IMR-90 (cell line): ENCODE measurements around the gene EPHA5. TPM values are rescaled to one million over a fixed set of nuclear protein-coding genes. Genes with fewer than 3 reads are reported as not detected.

Source experiments
- ATAC-seq: fragments of 200-7000 bp; cut with Tn5 transposase; 2 replicates; pipeline ENCODE4 v1.9.1; 2020; ENCODE audit warnings: low read depth, mild to moderate bottlenecking, moderate library complexity
- BruUV-seq: library from RNA; stranded (reverse); fragments of 400-500 nt; replicated peaks from 2 replicates; lab custom pipeline; 2021; lab: Mats Ljungman, UMichigan
- CTCF ChIA-PET: fragments of 300-600 bp; formaldehyde crosslinking; extraction: SDS; loops from one replicate; lab custom pipeline; 2021; ENCODE audit warnings: antibody characterized with exemption; lab: Yijun Ruan, JAX
- POLR2A ChIA-PET: fragments of 300-600 bp; sonication (Branson Sonifier 250); formaldehyde crosslinking; loops from one replicate; lab custom pipeline; 2022; ENCODE audit warnings: antibody characterized with exemption; ENCODE audit not compliant: unreplicated experiment; lab: Charles Lee
- DNase-seq: peaks from one replicate; pipeline ENCODE4 v3.0.0; 2013
- H2AFZ ChIP-seq: replicated peaks from 2 replicates; pipeline ENCODE3; 2013; ENCODE audit warnings: low read length, mild to moderate bottlenecking; ENCODE audit not compliant: poor library complexity
- H2AK5ac ChIP-seq: 2 replicates; pipeline ENCODE4 v1.6.1; 2013; ENCODE audit warnings: low read depth, low read length, inconsistent platforms
- H2AK9ac ChIP-seq: replicated peaks from 2 replicates; pipeline ENCODE3; 2013; ENCODE audit warnings: mild to moderate bottlenecking, low read depth, low read length, moderate library complexity; ENCODE audit not compliant: poor library complexity
- H2BK120ac ChIP-seq: 2 replicates; pipeline ENCODE4 v1.6.1; 2013; ENCODE audit warnings: low read depth, low read length, inconsistent platforms
- H2BK15ac ChIP-seq: 3 replicates; pipeline ENCODE4 v1.6.1; 2013; ENCODE audit warnings: low read depth, low read length, inconsistent platforms
- H2BK20ac ChIP-seq: 2 replicates; pipeline ENCODE4 v1.6.1; 2013; ENCODE audit warnings: low read depth, mild to moderate bottlenecking, inconsistent platforms, low read length, moderate library complexity
- H2BK5ac ChIP-seq: 2 replicates; pipeline ENCODE4 v1.6.1; 2013; ENCODE audit warnings: mild to moderate bottlenecking, low read depth, low read length, inconsistent platforms; ENCODE audit not compliant: poor library complexity, severe bottlenecking
- H3K14ac ChIP-seq: replicated peaks from 2 replicates; pipeline ENCODE4 v1.6.1; 2013; ENCODE audit warnings: low read depth, low read length, inconsistent platforms
- H3K18ac ChIP-seq: 2 replicates; pipeline ENCODE4 v1.6.1; 2013; ENCODE audit warnings: low read depth, low read length, control low read depth
- H3K23ac ChIP-seq: 2 replicates; pipeline ENCODE4 v1.6.1; 2013; ENCODE audit warnings: low read depth, low read length, inconsistent platforms
- H3K27ac ChIP-seq: 2 replicates; pipeline ENCODE4 v1.5.1; 2013; ENCODE audit warnings: mild to moderate bottlenecking, control low read depth, low read length; ENCODE audit not compliant: insufficient read depth
- H3K27me3 ChIP-seq: 2 replicates; pipeline ENCODE4 v1.6.1; 2013; ENCODE audit warnings: low read length; ENCODE audit not compliant: control insufficient read depth, insufficient read depth
- H3K36me3 ChIP-seq: 2 replicates; pipeline ENCODE4 v1.6.1; 2013; ENCODE audit warnings: low read length, mixed read lengths; ENCODE audit not compliant: control insufficient read depth, insufficient read depth
- H3K4ac ChIP-seq: 2 replicates; pipeline ENCODE4 v1.6.1; 2013; ENCODE audit warnings: low read depth, low read length, inconsistent platforms
- H3K4me1 ChIP-seq: 2 replicates; pipeline ENCODE4 v1.6.1; 2013; ENCODE audit warnings: low read length, mixed read lengths; ENCODE audit not compliant: control insufficient read depth, insufficient read depth
- H3K4me2 ChIP-seq: 2 replicates; pipeline ENCODE4 v1.6.1; 2013; ENCODE audit warnings: low read depth, mild to moderate bottlenecking, control low read depth, low read length, moderate library complexity
- H3K4me3 ChIP-seq: 2 replicates; pipeline ENCODE4 v1.5.1; 2013; ENCODE audit warnings: low read depth, mild to moderate bottlenecking, control low read depth, low read length, moderate library complexity; ENCODE audit not compliant: insufficient read depth
- H3K56ac ChIP-seq: 2 replicates; pipeline ENCODE4 v1.6.1; 2013; ENCODE audit warnings: low read length, inconsistent platforms; ENCODE audit not compliant: insufficient read depth; ENCODE audit errors: extremely low read depth
- H3K79me1 ChIP-seq, 2 experiments: 2 replicates each; pipeline ENCODE4 v1.6.1; 2013; ENCODE audit warnings: low read length in 2 of 2, inconsistent platforms in 1 of 2, low read depth in 1 of 2
- H3K9ac ChIP-seq: 2 replicates; pipeline ENCODE4 v1.6.1; 2013; ENCODE audit warnings: low read depth, low read length, control low read depth
- H3K9me1 ChIP-seq: 2 replicates; pipeline ENCODE4 v1.6.1; 2013; ENCODE audit warnings: low read length, inconsistent platforms; ENCODE audit not compliant: insufficient read depth
- H3K9me3 ChIP-seq: 2 replicates; pipeline ENCODE4 v1.6.1; 2013; ENCODE audit warnings: low read length; ENCODE audit not compliant: control insufficient read depth, insufficient read depth
- H4K20me1 ChIP-seq: 2 replicates; pipeline ENCODE4 v1.6.1; 2013; ENCODE audit warnings: low read length, inconsistent platforms; ENCODE audit not compliant: insufficient read depth
- H4K5ac ChIP-seq: 2 replicates; pipeline ENCODE4 v1.6.1; 2013; ENCODE audit warnings: mild to moderate bottlenecking, low read depth, low read length, control low read depth
- H4K8ac ChIP-seq, 2 experiments: 2 replicates each; pipeline ENCODE4 v1.6.1; 2013; ENCODE audit warnings: low read depth in 2 of 2, low read length in 2 of 2, control low read depth in 1 of 2, inconsistent platforms in 1 of 2
- H4K91ac ChIP-seq: 2 replicates; pipeline ENCODE4 v1.6.1; 2013; ENCODE audit warnings: low read depth, low read length, inconsistent platforms; ENCODE audit not compliant: insufficient read depth
- BHLHE40 ChIP-seq: fragments of 150-350 bp; IDR thresholded peaks from 2 replicates; pipeline ENCODE4 v1.6.1; 2016; ENCODE audit warnings: mild to moderate bottlenecking, low read depth, low read length
- CEBPB ChIP-seq: IDR thresholded peaks from 2 replicates; pipeline ENCODE4 v1.6.1; 2012; ENCODE audit warnings: low read depth, low read length, improper control_type of control experiment
- CHD1 ChIP-seq: IDR thresholded peaks from 2 replicates; pipeline ENCODE4 v1.6.1; 2012; ENCODE audit warnings: low read depth, low read length, improper control_type of control experiment
- FOS ChIP-seq: fragments of 150-350 bp; IDR thresholded peaks from 2 replicates; pipeline ENCODE4 v1.6.1; 2016; ENCODE audit warnings: low read depth, low read length
- MAFK ChIP-seq: IDR thresholded peaks from 2 replicates; pipeline ENCODE4 v1.6.1; 2012; ENCODE audit warnings: low read depth, low read length, improper control_type of control experiment
- MAZ ChIP-seq: IDR thresholded peaks from 2 replicates; pipeline ENCODE4 v1.6.1; 2012; ENCODE audit warnings: low read depth, mild to moderate bottlenecking, low read length, improper control_type of control experiment, moderate library complexity, borderline replicate concordance
- MXI1 ChIP-seq: IDR thresholded peaks from 2 replicates; pipeline ENCODE4 v1.6.1; 2012; ENCODE audit warnings: low read depth, mild to moderate bottlenecking, low read length, moderate library complexity, borderline replicate concordance
- NFE2L2 ChIP-seq: fragments of 150-350 bp; IDR thresholded peaks from 2 replicates; pipeline ENCODE4 v1.6.1; 2016; ENCODE audit warnings: low read depth, mild to moderate bottlenecking, low read length
- POLR2A ChIP-seq: IDR thresholded peaks from 2 replicates; pipeline ENCODE4 v1.6.1; 2012; ENCODE audit warnings: mild to moderate bottlenecking, low read depth, low read length
- RAD21 ChIP-seq: IDR thresholded peaks from 2 replicates; pipeline ENCODE4 v1.6.1; 2012; ENCODE audit warnings: low read length, improper control_type of control experiment
- RCOR1 ChIP-seq: IDR thresholded peaks from 2 replicates; pipeline ENCODE4 v1.6.1; 2012; ENCODE audit warnings: mild to moderate bottlenecking, low read length, improper control_type of control experiment; ENCODE audit not compliant: insufficient replicate concordance
- RFX5 ChIP-seq: IDR thresholded peaks from 2 replicates; pipeline ENCODE4 v1.8.0; 2012; ENCODE audit warnings: low read depth, mild to moderate bottlenecking, low read length, moderate library complexity
- SMC3 ChIP-seq: fragments of 150-350 bp; IDR thresholded peaks from 2 replicates; pipeline ENCODE4 v1.6.1; 2016; ENCODE audit warnings: low read depth, mild to moderate bottlenecking, antibody characterized with exemption, low read length, moderate library complexity
- WGBS, 2 experiments: methylation state at CpG; one replicate each; pipeline versions ENCODE4 v1.1.5 to v1.1.7; 2013; ENCODE audit warnings: missing lambda C conversion rate in 2 of 2; ENCODE audit not compliant: insufficient read length in 1 of 2; ENCODE audit errors: extremely low coverage in 2 of 2; 5-methylcytosine and 5-hydroxymethylcytosine counted together
- dilution Hi-C: fragments of 300-500 bp; cut with HindIII; formaldehyde crosslinking; loops from one replicate; pipeline ENCODE4 v1.14.3; 2018; ENCODE audit warnings: low sequenced_read_pairs; ENCODE audit not compliant: unreplicated experiment
- in situ Hi-C: fragments of 300-500 bp; cut with MboI; formaldehyde crosslinking; loops from 3 replicates; pipeline ENCODE4 v1.14.3; 2019; ENCODE audit warnings: low sequenced_read_pairs, inconsistent platforms, mixed read lengths
- intact Hi-C: fragments of 100-400 bp; cut with micrococcal nuclease; formaldehyde crosslinking; loops from 2 replicates; pipeline ENCODE4 v1.10.0; 2022
- polyA plus RNA-seq, 3 experiments: library from polyadenylated mRNA; depleted of rRNA; stranded (reverse); fragments of >200 nt; gene quantifications; 2 replicates each; pipeline ENCODE4 v1.2.3, GENCODE V29; 2012; ENCODE audit warnings: low replicate concordance in 1 of 3
- total RNA-seq: library from RNA; depleted of rRNA; stranded (reverse); fragments of >200 nt; gene quantifications from 2 replicates; pipeline ENCODE4 v1.2.3, GENCODE V29; 2012
- TF ChIP-seq, protein P1 (sequence below): conservative IDR thresholded peaks from 2 replicates; pipeline ENCODE4 v1.5.1; 2012; ENCODE audit warnings: mild to moderate bottlenecking, low read depth, low read length, improper control_type of control experiment
- TF ChIP-seq, protein P2 (sequence below): fragments of 150-350 bp; IDR thresholded peaks from 2 replicates; pipeline ENCODE4 v1.6.1; 2017; ENCODE audit warnings: mild to moderate bottlenecking, antibody characterized with exemption, low read length, low read depth

EPHA5 gene
- total and polyA plus RNA-seq, 2 of the 4 experiments (the other 2 are of a cell fraction) = 0.07 to 0.18 TPM

DNA sequence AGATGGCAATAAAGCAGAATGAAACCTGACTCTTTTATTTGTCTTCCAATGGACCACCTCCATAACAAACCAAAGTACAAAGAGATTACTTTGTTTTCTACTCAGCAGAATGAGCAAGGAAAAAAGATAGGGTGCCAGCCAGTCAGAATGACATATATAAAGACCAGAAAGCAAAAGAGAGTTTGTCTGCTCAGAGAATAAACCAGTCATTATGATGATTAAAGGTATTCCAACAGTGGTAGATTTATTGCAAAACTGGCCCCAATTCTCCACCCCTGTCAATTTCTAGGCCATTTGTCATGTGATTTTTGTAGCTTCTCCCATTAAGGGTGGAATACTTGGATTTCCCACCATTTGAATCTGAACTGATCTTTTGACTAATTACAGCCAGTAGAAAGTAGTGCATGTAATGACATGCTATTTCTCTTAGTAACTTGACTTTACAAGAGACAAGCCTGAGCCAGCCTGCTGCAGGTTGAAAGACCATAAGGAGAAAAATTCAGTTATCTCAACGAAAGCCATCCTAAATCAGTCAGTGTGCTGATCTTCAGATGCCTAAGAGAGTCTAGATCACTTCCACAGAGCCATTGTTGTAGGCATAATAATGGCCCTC lies 203.1 kb downstream of the EPHA5 start:
- no peaks in the 10 kb centered on the region for H3K27me3 ChIP-seq
- no peak for DNase-seq
- H3K4ac ChIP-seq = no peak overlapping the region
- TF ChIP-seq SMC3 (no peak), MXI1 (no peak), NFE2L2 (no peak), RAD21 (no peak), RFX5 (no peak), RCOR1 (no peak), MAFK (no peak), POLR2A (no peak), CEBPB (no peak), BHLHE40 (no peak), CHD1 (no peak), FOS (no peak), MAZ (no peak)
- TF ChIP-seq, protein P1, sequence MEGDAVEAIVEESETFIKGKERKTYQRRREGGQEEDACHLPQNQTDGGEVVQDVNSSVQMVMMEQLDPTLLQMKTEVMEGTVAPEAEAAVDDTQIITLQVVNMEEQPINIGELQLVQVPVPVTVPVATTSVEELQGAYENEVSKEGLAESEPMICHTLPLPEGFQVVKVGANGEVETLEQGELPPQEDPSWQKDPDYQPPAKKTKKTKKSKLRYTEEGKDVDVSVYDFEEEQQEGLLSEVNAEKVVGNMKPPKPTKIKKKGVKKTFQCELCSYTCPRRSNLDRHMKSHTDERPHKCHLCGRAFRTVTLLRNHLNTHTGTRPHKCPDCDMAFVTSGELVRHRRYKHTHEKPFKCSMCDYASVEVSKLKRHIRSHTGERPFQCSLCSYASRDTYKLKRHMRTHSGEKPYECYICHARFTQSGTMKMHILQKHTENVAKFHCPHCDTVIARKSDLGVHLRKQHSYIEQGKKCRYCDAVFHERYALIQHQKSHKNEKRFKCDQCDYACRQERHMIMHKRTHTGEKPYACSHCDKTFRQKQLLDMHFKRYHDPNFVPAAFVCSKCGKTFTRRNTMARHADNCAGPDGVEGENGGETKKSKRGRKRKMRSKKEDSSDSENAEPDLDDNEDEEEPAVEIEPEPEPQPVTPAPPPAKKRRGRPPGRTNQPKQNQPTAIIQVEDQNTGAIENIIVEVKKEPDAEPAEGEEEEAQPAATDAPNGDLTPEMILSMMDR = no peak
- TF ChIP-seq, protein P2, sequence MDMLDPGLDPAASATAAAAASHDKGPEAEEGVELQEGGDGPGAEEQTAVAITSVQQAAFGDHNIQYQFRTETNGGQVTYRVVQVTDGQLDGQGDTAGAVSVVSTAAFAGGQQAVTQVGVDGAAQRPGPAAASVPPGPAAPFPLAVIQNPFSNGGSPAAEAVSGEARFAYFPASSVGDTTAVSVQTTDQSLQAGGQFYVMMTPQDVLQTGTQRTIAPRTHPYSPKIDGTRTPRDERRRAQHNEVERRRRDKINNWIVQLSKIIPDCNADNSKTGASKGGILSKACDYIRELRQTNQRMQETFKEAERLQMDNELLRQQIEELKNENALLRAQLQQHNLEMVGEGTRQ = no peak
- no peak overlapping the region for H4K8ac ChIP-seq
- no peak overlapping the region for H3K14ac ChIP-seq
- intact Hi-C loops (no loop called here), in situ Hi-C loops (no loop called here), dilution Hi-C loops (no loop called here)
- no peak overlapping the region for H3K4me3 ChIP-seq
- ATAC-seq = no peak
- WGBS, 2 experiments = no CpG with 5 or more reads among the region's 1 CpG
- no peak overlapping the region for H3K56ac ChIP-seq
- no peak overlapping the region for H2AK9ac ChIP-seq
- no peak overlapping the region for H3K4me2 ChIP-seq
- H3K23ac ChIP-seq = no peak overlapping the region
- H3K9me3 ChIP-seq = peaks cover 2% of the 10 kb centered on the region; the same call in 1 of the 2 replicates
- ChIA-PET POLR2A (no interaction called here), CTCF (no interaction called here)
- H2BK5ac ChIP-seq = no peak overlapping the region
- no peak overlapping the region for H2BK120ac ChIP-seq
- no peak overlapping the region for H2AK5ac ChIP-seq
- H2BK15ac ChIP-seq = no peak overlapping the region
- H3K9ac ChIP-seq = no peak overlapping the region
- H4K5ac ChIP-seq = no peak overlapping the region
- no peak overlapping the region for H4K91ac ChIP-seq
- no peak overlapping the region for H2BK20ac ChIP-seq
- no peaks in the 10 kb centered on the region for H3K36me3 ChIP-seq
- BruUV-seq = no TSS peak
- no peak overlapping the region for H2AFZ ChIP-seq
- H3K4me1 ChIP-seq = no peaks in the 10 kb centered on the region
- no peak overlapping the region for H3K18ac ChIP-seq
- no peak overlapping the region for H3K27ac ChIP-seq
- no peaks in the 10 kb centered on the region for H4K20me1 ChIP-seq
- H3K9me1 ChIP-seq = no peaks in the 10 kb centered on the region
- no peaks in the 10 kb centered on the region for H3K79me1 ChIP-seq
